Measurements from ENCODE around the gene CIRBP.
"Not testable (repeated sequence)": the region's sequence is repeated elsewhere in the genome, so short reads cannot be mapped to it uniquely, and the experiment has no call there.

The CIRBP gene

DNA sequence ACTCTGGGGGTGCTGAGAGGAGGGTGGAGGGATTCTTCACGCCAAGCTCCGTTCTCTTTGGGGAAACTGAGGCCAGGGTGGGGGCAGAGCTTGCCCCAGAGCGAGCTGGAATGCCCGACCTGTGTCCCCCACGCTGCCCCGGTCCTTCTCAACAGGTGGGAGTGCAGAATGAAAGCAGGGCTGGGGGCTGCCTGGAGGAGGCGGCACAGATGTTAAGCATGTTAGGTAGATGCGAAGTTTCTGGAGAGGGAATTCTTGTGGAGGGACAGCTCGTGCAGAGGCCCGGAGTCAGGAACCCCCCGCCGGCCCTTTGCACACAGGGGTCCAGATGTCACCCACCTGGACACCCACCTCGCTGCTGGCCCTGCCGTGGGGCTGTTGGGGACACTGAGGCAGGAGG lies 25.6 kb downstream of the CIRBP start:
- DNase-seq = no peak

GRCh38 chr19:1295169-1296012 lies 26.3 kb downstream of the CIRBP start:
- no peak for DNase-seq

- DNase-seq = no peak
Observed at GRCh38 chr19:1296078-1296477, 26.9 kb downstream of the CIRBP start.

DNA sequence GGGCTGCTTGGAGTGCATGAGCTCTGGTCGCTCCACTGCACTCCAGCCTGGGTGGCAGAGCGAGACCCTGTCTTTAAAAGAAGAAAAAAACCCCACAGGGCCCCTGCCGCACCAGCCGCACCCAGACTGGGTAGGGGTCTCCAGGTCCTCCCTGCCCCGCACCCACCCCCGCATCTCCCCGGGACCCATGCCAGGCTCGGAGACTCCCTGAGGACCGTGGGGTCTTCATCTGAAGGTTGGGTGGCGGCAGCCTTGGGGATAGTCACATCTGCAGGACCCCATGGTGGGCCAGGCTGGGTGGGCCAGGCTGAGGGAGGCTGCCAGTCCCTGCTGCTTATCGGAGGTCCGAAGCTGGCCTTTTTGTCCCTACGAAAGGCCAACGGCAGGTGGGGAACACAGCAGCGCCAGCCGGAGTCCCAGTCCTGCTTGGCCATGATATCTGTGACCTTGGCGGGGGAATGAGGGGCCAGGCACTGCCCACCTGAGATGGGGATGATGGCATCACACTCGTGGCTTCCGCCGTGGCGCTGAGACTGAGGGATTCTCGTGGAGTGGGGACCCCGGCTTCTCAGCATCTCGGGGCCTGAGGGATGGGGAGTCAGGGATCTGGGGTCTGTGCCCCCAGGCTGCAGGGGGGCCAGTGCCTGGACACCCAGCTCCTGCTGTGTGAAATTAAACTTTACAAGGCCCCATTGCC lies 27.6 kb downstream of the CIRBP start:
- DNase-seq = no peak

GRCh38 chr19:1298235-1298634 lies 29.1 kb downstream of the CIRBP start:
- DNase-seq = no peak

GRCh38 chr19:1299801-1300200 lies 30.7 kb downstream of the CIRBP start:
- DNase-seq = no peak

DNA sequence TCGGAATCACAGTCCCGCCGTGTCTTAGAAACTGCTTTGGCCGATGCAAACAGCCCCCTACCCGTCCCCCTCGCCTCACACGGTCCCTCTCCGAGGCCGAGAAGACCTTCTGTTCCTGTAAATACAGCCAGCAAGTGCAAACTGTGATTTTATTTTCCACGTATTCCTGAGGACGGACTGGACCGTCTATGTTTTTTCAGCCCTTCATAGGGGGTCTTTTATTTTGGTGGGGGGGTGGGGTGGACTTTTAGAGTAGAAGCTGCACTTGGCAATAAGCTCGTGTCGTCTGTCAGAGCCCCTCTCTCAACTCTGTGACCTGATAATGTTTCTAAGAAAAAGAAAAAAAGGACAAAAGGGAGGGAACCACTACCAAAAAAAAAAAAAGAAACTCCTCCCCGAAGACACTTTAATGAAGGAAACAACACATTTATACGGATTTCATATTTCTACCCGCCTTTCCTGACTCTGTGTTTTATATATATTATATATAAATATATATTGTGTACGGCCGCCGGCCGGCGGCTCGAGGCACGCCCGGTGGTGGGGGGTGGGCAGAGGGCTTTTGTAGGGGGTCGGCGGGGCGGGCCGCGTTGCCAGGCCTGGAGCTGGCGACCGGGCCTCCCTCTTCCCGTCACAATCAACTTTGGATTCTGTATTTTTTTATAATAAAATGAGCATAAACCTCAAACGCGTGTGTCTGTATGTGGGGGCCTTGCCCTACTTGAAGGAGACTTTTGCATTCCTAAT lies 31.8 kb downstream of the CIRBP start:
- no peak for DNase-seq

DNA sequence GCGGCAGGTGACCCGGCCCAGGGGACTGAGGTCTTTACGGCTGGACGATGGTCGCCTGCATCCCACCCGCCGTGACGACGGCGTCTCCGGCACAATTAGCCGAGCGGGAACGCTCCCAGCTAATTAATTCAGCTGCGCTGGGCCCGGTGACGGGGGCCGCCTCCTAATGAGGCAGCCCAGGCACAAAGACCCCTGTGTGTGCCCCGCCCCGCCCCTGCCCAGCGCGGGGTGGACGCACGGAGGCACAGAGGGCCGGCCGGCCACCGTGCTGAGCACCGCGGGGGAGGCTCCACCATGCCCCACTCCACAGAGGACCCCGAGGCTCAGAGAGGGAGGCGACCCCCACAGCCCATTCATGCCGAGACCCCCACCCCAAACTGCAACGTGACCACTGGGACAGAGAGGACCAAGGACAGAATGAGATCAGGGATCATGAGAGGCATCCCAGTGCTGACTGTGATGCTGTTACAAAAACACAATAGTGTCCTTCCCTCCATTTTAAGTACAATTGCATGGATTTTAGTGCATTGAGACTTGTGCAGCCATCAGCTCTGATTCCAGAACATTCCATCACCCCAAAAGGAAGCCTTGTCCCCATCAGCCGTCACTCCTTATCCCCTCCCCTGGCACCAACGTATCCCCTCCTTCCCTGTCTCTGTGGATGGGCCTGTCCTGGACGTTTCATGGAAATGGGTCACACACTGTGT lies 33.6 kb downstream of the CIRBP start:
- no peak for DNase-seq

DNA sequence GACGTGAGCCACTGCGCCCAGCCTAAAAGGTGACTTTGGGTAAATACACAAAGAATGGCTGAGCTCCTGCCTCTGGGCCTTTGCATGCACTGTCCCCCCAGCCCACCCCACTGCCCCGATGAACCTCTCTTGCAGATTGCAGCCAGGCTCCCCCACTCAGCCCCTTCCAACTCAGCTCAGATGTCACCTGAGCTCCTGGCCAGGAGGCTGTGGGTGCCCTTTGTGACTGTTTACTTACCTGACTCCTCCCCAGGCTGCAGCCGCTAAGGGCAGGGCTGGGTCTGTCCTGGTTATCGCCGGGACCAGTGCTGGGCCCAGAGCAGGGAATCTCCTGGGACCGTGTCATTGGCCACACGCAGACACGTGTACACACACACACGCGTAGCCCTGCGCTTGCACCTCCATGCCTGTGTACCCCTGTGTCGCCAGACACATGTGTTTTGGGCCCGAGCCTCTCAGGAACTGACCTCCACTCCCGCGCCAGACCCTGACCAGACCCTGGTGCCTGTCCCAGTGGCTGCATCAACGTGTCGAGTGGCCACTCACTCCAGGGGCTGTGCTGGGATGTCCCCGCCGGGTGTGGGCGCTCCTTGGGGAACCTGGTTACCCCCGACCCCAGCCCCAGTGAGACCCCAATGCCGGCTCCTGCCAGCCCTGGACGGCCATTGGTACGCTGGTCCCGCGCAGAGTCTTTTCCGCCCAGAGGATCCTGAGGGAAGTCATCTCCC lies 35.2 kb downstream of the CIRBP start:
- no peak for DNase-seq

DNA sequence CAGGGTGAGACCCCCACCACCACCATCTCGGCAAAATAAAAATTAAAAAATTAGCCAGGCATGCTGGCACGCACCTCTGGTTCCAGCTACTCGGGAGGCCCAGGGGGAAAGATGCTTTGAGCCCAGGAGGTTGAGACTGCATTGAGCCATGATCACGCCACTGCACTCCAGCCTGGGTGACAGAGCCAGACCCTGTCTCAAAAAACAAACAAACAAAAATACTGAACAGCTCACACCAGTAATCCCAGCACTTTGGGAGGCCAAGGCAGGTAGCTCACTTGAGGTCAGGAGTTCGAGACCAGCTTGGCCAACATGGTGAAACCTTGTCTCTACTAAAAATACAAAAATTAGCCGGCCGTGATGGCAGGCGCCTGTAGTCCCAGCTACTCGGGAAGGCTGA lies 36.2 kb downstream of the CIRBP start:
- DNase-seq = not testable (repeated sequence)

- DNase-seq = no peak
Observed at GRCh38 chr19:1307320-1307719, 38.2 kb downstream of the CIRBP start.

GRCh38 chr19:1307755-1308303 lies 38.7 kb downstream of the CIRBP start:
- no peak for DNase-seq

DNA sequence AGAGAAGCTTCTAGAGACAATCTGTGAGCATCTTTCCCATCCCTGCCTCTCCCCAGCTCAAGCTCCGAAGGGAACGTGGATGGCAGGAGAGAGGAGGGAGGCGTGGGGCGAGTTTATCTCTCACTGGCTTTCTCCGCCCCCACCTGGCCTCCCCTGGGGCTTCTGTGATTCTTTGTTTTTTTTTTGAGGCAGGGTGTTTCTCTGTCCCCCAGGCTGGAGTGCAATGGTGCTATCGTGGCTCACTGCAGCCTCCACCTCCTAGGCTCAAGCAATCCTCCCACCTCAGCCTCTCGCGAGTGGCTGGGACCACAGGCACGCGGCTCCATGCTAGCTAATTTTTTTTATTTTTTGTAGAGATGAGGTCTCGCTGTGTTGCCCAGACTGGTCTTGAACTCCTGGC lies 39.6 kb downstream of the CIRBP start:
- no peak for DNase-seq

DNA sequence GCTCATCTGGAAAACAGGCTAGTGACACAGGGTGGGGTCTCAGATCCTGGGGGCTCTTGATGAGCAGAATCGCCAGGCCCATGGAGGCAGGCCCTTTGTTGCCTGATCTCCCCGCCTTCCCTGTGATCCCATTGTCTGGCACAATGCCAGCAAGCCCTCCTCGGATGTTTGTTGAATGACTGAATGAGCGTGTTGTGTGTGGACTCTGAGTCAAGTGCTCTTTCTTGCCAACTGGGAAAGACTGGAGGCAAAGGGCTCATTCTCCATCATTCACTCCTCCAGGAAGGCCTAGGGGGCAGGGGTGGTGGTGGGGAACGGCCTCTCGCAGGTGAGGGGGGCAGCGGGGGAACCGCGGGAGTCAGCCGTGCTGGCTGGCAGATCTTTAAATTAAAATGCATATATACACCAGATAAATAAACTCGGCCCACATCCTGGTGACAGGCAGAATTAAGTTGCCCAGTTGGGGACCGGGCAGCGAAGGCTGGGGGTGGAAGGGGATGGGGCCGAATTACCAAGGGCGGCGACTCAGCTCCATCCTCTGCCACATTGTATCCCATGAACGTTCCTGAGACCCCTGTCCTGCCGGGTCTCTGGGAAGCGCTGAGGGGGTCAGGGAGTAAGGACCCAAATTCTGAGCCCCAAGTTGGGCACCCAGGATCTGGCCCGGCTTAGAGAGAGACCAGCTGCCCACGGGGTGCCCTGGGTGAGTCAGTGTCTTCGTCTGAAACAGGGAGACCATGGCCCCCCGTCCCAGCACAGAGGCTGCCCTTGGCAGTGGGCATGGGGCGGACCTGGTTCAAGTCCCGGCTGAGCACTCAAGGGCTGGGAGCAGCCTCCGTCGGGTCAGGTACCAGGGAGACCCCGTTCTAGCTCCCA lies 41.1 kb downstream of the CIRBP start:
- no peak for DNase-seq

DNA sequence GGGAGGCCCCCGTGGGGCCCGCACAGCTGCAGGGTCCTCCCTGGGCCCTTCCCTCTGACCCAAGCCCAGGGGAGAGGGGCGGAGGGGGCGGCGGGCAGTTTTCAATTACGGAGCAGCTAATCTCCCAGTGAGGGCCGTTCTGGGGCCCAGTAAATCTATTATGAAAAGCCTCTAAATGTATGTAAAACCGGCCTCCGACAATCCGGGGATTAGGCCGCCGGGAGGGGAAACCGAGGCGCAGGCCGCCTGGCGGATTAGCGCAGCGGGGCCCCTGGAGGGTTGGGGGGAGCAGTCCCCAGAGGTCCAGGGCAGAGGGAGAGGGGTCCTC lies 41.7 kb downstream of the CIRBP start:
- DNase-seq = no peak

DNA sequence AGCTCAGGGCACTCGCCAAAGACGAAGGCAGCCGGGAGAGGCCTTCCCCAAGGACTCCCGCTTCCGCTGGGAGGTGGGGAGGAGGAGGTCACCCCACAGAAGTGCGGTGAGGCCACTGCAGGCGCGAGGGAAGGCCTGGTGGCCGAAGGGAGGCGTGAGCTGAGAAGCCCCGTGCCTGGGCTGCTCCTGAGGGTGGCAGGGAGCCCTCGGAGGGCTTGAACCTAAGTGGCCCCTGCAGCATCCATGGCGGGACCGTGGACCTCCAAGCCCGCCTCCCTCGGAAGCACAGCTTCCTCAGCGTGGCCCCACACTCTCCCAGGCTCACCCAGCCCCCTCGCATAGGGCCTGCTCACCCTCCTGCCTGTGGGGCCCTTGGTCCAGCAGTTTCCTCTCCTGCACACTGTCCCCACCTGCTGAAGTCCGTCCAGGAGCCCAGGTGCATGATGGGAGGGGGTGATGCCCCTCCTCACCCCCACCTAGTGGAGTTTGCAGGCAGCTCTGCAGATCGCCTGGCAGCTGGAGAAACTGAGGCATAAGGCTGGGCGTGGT lies 42.5 kb downstream of the CIRBP start:
- no peak for DNase-seq

- DNase-seq = no peak
Observed at GRCh38 chr19:1312767-1313694, 43.9 kb downstream of the CIRBP start.

DNA sequence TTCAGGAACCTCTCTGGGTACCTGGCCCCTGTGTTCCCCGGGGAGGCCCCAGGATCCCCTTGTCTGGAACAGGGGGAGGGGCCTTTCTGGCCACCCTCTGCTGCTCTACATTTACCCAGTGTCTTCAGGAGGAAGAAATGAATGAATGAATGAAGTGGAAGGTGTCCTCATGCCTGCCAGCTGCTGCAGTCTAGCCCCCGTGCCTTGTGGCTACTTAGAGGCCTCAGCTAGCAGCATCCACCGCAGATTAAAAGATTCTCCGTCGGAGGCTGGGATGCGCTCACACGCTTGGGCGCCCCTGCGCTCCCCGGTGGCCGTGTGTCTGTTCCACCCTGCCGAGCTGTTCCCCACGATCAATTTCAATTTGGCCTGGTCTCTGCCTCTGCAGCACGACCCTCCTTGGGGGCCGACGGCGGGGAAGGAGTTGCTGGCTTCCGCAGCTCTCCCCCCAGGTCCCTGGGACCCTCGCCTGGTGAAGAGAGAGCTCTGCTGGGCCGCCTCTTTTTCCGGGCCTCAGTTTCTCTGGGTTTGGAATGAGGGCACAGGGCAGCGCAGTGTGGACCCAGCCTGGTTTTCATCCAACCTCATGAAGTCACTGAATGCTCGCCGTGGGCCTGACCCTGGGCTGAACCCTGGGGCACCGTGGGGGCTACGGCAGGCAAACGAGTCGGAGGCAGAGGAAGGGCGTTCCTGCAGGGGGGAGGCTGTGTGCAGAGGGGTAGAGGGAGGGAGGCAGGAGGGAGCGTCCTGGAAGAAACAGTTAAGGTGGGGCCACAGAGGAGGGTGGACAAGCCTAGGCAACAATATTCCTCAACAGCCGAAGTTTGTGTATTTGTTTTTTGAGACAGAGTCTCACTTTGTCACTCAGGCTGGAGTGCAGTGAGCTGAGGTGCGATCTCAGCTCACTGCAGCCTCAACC lies 44.8 kb downstream of the CIRBP start:
- DNase-seq = no peak

Data from activated CD8-positive, alpha-beta memory T cell treated with anti-CD3 and anti-CD28 coated beads, Interleukin-2, amount 50 U/mL, for 4 hours (primary cell).